M059J (cell line): ENCODE measurements around the gene SEMA3B. TPM values are rescaled to one million over a fixed set of nuclear protein-coding genes. Genes with fewer than 3 reads are reported as not detected.
"Not testable (repeated sequence)": the region's sequence is repeated elsewhere in the genome, so short reads cannot be mapped to it uniquely, and the experiment has no call there.

Source experiments
- DNase-seq: peaks from one replicate; pipeline ENCODE4 v3.0.0-alpha.2; 2012; ENCODE audit warnings: low read depth
- total RNA-seq: library from RNA; depleted of rRNA; stranded (reverse); fragments of >200 nt; shearing (Covaris generic); gene quantifications from 2 replicates; pipeline ENCODE4 v1.2.3, GENCODE V29; 2014

SEMA3B gene
- total RNA-seq, 1 experiment from 2014 or later, result 22.5 TPM

DNA sequence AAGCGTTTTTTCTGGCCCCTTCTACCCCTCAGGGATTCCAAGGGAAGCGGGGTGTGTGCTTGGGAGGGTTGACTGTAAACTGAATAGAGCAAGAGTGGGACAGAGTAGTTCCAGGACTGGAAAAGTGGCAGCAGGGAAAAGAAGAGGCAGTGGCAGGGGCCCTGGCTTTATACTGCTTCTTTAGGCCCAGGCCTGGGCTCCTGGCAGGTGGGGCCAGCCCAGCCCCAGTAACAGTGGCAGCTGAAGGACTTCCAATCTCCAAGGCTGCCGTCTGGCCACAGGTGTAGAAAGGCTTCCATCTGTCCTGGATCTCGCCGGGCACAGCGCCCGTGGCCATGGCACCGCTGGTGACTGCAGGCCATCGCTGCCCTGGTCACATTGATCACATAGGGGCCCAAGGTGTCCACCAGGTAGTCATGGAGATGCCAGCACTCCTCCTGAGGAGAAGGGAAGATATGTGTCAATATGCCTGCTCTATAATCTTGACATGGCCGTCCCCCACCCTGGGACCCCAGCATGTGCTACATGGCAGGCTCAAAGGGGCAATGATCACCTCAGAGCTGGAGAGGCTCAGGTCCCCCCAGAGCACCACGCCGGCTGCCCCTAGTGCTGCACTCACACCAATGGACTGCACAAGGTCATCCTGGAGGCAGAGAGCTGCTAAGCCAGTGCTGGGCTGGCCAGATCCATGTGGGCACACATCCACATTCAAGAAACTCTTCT lies 24.3 kb downstream of the SEMA3B start:
- DNase-seq, result no peak

- no peak for DNase-seq
Measured at GRCh38 chr3:50294089-50294488, 25.1 kb downstream of the SEMA3B start.

DNA sequence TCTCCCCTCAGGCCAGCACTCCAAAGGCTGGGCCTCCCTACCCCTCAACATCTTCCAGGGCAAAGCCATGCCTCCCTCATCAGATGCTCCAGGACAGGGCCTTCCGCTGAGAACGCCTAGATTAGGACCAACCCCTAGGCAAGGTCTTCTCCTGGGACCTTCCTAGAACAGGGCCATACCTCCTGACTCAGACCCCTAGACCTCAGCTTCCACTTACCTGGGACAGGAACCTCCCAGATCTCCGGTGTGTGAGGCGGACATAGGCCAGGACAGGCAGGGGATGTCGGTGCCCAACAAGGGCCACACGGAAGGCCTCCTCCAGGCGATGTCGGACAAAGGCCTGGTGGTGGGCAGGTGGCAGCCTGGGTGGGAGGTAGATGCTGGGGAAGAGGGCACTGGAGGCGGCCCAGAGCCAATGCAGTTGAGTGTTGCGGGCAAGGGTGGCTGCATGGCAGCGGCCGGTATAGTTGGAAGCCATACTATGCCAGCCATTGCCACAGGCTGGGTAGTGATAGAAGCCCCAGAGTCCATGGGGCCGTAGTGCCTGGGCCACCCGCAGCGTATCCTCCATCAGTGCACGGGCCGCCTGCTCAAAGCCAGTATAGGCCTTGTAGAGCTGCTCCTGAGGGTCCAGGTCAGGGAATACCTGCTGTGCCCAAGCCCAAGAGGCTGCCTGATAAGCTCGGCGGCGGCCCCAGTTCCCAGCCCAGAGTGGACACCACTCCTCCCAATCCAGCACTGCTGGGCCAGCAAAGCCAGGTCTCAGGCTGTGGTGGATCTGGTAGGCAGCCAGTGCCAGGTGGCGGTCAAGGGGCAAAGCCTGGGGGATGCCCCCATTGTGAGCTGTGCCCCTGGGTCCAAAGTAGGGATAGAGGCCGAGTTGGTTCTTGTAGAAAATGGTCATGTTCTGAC lies 25.8 kb downstream of the SEMA3B start:
- DNase-seq, result no peak

DNA sequence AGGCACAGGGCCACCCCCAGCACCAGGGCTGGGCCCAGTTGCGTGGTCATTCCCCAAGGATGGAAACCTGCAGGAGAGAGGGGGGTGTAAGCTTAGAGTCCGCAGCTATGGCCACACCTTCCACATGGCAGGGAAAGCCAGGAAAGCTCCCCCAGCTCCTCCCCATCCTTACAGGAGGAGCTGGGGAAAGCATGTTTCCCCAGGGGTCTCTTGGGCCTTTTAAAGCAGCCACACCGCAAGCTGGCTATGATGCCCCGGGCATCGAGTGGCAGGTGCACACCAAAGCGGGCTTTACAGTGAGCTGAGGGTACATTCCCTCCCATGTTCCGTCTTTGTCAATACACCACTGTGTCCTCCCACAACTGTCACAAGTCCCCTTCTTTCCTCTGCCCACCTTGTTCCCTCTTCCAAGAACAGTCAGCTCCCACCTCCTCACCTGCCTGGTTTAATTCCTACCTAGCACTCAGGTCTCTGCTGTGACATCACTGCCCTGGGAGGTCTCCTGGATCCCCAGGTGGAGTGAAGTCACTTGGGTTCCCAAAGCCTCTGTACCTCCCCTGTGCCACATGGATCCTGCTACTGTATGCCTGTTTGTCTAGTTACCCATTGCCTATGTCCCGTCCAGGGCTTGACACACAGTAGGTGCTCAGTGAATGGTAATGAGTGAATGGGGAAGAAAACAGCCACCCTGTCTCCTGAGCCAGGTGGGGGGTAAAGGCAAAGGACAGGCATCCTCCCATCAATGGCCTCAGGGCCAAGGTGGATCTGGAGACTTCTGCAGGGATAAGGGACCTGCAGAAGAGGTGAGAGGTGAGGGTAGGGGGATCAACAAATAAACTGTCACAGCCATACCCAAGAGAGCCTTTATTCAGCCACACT lies 26.8 kb downstream of the SEMA3B start:
- no peak for DNase-seq

DNA sequence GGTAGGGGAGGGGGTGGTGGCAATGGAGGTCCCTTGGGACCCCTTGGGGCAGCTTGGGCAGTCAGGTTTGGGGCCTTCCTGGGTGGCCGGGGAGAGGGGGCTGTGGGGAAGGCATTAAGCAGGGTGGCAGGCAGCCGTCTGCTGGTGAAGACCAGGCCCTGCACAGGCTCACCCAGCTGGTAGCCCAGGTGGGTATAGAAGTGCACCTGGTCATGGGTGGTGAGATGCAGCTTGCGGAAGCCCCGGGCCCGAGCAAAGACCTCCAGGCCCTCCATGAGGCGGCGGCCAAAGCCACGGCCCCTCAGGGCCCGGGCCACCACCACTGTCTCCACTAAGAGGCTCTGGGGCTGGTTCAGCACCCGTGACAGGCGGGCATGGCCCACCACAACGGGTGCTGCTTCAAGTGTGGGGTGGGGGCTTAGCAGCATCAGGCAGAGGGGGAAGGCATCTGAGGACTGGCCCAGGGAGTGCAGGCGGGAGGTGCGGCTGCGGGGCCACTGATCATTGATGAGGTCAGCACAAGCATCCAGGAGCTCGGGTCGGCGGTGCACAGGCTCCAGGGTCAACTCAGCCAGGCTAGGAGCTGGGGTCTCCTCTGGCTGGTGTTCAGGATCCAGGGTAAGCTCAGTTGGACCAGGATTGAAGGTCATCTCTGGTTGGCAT lies 27.9 kb downstream of the SEMA3B start:
- DNase-seq, result no peak

GRCh38 chr3:50297384-50297775 lies 28.4 kb downstream of the SEMA3B start:
- no peak for DNase-seq

GRCh38 chr3:50297896-50298725 lies 29.2 kb downstream of the SEMA3B start:
- DNase-seq, result no peak

DNA sequence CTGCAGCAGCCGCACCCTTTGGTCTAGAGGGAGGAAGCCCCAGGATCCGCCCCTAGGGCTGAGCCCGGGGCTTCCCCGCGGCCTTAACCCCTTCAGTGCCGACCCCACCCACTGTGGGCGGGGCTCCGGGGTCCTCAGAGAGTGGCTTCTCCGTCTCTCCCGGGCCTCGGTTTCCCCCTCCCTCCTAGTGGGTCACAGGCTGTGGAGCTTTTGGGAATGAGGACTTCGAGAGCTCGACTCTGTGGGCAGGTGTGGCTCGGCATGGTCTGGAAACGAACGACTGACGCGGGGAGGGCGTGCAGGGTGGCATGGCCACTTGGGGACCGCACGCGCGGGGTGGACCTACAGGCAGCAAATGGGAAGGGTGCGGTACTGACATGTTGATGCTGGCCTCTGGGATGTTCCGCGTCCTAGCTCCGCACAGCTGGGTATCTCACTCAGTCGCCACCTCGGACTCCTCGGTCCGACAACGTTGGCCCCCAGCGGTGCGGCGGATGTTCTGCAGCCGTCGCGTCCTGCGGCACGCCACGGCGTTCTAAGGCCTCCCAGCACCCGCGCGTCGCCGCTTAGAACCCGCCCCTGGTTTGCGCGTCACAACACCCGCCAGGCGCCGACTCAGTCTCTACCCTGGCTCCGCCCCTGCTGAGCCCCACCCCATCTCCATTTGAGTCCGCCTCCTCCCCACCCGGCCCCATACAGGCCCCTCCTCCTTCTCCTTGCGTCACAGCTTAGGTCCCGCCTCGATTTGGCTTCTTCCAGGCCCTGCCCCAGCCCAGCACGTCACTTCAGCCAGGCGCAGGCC lies 30.1 kb downstream of the SEMA3B start, which contains the start of the genes HYAL3 and NAA80:
Gene HYAL3, minus strand, starts transcription at position 570 of the 802 bp plus-strand sequence. CDS start 3,803 bp downstream, outside the sequence.
Gene NAA80, minus strand, starts transcription at position 570 of the 802 bp plus-strand sequence. CDS start 1,942 bp downstream, outside the sequence.
- peak; percentile 96 for DNase-seq

- DNase-seq, result no peak
Measured at GRCh38 chr3:50299638-50299928, 30.6 kb downstream of the SEMA3B start.

- DNase-seq, result peak; percentile 29
Measured at GRCh38 chr3:50299929-50300680, 31.2 kb downstream of the SEMA3B start.

- DNase-seq, result no peak
Measured at GRCh38 chr3:50300681-50301254, 31.8 kb downstream of the SEMA3B start.

GRCh38 chr3:50302095-50303012 lies 33.4 kb downstream of the SEMA3B start:
- no peak for DNase-seq

GRCh38 chr3:50303013-50303815 lies 34.3 kb downstream of the SEMA3B start, which contains the start of gene HYAL1:
Gene HYAL1, minus strand, starts transcription at chr3:50303574. Its CDS starts 618 bp downstream, at chr3:50302956.
- no peak for DNase-seq

DNA sequence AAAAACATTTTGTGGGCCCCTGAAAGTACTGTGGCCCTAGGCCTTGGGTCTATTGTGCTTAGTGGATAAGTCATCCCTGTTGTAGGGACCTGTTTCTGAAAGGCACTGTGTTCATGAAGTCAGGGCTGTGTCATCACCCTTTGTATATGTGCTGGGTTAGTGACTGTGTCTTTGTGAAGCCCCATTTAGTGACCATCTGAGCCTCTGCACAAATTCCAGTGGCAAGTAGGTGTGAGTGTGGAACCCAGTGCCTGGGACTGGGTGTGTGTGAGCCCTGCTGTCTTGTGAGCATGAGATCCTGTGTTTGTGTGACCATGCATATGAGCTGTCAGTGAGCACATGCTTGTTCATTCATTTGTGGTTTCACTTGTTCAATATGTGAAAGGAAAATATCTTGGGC lies 35.7 kb downstream of the SEMA3B start:
- DNase-seq, result no peak

DNA sequence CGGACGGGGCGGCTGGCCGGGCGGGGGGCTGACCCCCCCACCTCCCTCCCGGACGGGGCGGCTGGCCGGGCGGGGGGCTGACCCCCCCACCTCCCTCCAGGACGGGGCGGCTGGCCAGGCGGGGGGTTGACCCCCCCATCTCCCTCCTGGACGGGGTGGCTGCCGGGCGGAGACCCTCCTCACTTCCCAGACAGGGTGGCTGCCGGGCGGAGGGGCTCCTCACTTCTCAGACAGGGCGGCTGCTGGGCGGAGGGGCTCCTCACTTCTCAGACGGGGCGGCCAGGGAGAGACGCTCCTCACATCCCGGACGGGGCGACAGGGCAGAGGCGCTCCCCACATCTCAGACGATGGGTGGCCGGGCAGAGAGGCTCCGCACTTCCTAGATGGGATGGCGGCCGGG lies 43.1 kb downstream of the SEMA3B start:
- DNase-seq, result not testable (repeated sequence)

GRCh38 chr3:50314342-50314741 lies 45.4 kb downstream of the SEMA3B start:
- DNase-seq, result no peak
